SHP77 (cell line): ENCODE results near the gene STOML1.

Experiments
- DNase-seq, 2 experiments: peaks; one replicate each; lab custom pipeline; 2025; lab: John Stamatoyannopoulos, UW

STOML1 gene

GRCh38 chr15:73991726-73992593, at the start of gene STOML1:
STOML1 (minus strand) TSS chr15:73992295; CDS start chr15:73992223, 72 bp downstream.
- peak; percentile 80 to 92 for DNase-seq

- no peak for DNase-seq
Measured at GRCh38 chr15:74041311-74041756, 49.2 kb upstream of the STOML1 start.

GRCh38 chr15:74040109-74040850, 48.2 kb upstream of the STOML1 start:
- no peak for DNase-seq

GRCh38 chr15:74039656-74040010, 47.5 kb upstream of the STOML1 start:
- no peak for DNase-seq

- no peak for DNase-seq
Measured at GRCh38 chr15:74038707-74039655, 46.9 kb upstream of the STOML1 start.

GRCh38 chr15:74037171-74038117, 45.3 kb upstream of the STOML1 start:
- no peak for DNase-seq

GRCh38 chr15:74036271-74037170, 44.4 kb upstream of the STOML1 start:
- DNase-seq = peak; percentile 40 to 50

- no peak for DNase-seq
Measured at GRCh38 chr15:74035121-74036017, 43.3 kb upstream of the STOML1 start.

GRCh38 chr15:74034206-74034755, 42.2 kb upstream of the STOML1 start:
- no peak for DNase-seq

- no peak for DNase-seq
Measured at GRCh38 chr15:74032606-74033561, 40.8 kb upstream of the STOML1 start.

- no peak for DNase-seq
Measured at GRCh38 chr15:74032046-74032445, 40.0 kb upstream of the STOML1 start.

GRCh38 chr15:74028646-74029045, 36.6 kb upstream of the STOML1 start:
- DNase-seq = no peak

GRCh38 chr15:74027688-74028087, 35.6 kb upstream of the STOML1 start:
- DNase-seq = no peak

- DNase-seq = no peak
Measured at GRCh38 chr15:74025436-74025835, 33.3 kb upstream of the STOML1 start.

- no peak for DNase-seq
Measured at GRCh38 chr15:74024687-74025086, 32.6 kb upstream of the STOML1 start.

- no peak for DNase-seq
Measured at GRCh38 chr15:74022706-74023470, 30.8 kb upstream of the STOML1 start.
